HK-2 (cell line): ENCODE data around the gene BNC2.

ENCODE experiments used
- DNase-seq: peaks from one replicate; pipeline ENCODE4 v3.0.0-alpha.2; 2018; ENCODE audit not compliant: unreplicated experiment

The BNC2 gene

DNA sequence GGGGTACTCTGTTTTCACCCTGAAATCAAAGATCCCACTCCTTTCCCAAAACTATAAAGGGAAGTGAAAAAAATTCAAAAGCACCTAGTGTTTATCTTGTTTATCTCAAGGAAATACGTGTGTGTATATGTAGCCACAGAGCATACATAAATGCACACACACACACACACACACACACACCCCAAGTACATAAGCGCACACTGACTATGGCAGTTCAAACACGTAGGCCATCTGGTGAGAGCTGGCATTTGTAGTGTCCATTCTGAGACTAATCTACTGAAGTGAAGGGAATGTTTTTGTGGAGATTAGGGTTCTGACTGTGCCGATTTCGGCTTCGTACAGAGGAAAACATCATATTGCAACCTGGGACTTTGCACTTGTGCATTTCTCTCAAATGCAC lies 451.7 kb downstream of the BNC2 start:
- no peak for DNase-seq

DNA sequence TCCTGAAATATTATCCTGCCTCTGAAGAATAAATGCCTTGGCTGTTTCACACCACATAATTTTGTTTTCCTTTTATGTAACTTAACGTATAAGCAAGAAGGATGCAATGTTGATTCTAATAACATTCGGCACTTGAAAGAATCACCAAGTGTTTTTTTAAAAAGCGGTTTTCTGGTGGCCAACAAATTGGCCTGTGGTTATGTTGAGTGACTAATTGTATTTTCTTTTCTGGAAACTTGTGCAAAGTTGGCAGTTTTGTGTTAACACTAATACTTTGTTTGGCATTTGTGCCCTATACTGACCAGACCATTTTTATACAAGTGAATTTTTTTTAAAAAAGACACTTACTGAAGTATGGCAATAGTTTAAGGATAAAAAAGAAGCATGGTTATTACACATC lies 452.7 kb downstream of the BNC2 start:
- no peak for DNase-seq

DNA sequence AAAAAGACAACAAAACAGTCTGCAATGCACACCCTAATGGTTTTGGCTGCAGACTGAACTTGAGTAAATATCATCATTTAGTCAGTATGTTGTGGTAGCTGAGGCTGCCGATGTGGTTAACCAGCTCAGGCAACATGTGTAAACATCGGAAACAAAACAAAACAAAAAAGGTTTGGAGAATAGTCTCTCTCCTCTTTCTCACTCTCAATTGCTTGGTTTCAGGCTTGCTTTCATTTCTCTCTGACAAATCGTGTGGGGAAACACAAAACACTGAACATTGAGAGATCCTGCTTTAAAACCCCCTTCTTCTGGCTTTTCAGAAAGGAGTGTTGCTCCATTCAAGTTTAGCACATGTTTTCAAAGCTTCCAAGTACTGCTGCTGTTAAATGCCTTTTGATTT lies 453.3 kb downstream of the BNC2 start:
- no peak for DNase-seq

DNA sequence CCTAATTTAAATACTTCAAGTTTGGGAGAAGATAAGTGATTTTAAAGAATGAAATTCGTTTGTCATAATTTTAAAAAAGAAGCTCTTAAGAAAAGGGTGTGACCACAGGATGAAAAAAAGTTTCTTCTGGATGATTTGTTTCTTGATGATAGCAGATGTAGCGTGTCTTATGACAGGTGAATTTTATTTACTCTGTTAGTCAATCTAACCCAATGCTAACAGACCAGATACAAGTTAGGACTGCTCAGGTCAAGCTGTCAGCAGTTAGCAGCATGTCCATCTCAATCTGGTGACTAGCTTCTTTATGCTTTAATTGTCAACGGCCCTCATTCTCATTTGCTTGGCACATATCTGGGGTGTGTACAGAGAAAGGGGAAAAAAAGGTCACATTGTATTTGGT lies 456.0 kb downstream of the BNC2 start:
- no peak for DNase-seq

DNA sequence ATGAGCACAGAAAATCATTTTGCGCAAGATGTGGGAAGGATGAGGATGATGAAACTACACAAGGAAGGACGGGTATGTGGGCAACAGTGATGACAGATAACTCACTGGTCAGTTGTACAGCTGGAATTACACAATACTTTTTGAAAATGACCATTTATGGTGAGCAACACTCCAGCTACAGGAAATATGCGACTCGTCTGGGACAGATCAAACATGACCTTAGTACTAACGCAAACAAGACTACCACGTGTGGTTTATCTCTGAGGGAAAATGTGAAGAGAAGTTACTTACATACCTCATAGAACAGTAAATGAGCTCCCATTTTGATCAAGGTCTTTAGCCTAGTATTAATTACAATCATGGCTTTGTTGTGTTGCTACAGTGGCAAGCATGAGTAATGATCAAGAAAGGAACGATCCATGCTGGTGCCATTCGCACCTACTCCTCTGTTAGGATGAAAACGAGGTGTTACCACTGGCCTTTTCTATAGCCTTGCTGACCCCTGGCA lies 456.9 kb downstream of the BNC2 start:
- peak; percentile 10 for DNase-seq

DNA sequence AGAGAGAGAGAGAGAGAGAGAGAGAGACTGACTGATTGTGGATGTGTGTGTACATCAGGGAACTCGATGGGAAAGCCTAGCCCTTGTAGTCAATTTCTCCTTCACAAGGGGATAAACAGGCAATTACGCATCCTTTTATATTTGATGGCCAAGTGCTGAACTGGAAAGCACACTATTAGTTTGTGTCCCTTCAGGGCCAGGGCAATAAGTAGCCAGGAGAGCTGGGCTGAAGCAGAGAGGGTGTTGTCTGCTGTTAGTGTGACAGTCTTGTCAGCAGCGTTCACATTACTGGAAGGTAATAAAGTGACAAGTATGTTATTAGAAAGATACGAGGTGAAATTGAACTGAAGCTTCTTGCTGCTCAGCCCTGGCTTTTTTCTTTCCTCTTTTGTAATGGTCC lies 457.7 kb downstream of the BNC2 start:
- DNase-seq: no peak

DNA sequence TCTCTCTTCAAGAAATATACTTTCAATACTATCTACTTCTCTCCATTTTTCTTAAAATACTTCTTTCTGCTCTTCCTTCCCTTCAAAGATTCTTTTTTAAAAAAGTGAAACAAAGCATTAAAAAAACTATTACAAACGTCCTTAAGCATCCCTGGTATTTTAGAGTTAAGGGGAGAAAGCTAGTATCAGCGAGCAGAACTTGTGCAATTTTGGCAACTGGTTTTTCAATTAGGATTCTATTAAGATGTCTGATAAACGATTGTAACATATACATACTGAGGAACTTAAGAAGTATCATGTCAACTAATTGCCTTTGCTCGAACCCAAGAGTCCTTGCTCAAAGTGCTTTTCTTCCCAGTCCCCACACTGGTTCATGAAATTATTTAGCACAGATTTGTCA lies 459.2 kb downstream of the BNC2 start:
- no peak for DNase-seq

DNA sequence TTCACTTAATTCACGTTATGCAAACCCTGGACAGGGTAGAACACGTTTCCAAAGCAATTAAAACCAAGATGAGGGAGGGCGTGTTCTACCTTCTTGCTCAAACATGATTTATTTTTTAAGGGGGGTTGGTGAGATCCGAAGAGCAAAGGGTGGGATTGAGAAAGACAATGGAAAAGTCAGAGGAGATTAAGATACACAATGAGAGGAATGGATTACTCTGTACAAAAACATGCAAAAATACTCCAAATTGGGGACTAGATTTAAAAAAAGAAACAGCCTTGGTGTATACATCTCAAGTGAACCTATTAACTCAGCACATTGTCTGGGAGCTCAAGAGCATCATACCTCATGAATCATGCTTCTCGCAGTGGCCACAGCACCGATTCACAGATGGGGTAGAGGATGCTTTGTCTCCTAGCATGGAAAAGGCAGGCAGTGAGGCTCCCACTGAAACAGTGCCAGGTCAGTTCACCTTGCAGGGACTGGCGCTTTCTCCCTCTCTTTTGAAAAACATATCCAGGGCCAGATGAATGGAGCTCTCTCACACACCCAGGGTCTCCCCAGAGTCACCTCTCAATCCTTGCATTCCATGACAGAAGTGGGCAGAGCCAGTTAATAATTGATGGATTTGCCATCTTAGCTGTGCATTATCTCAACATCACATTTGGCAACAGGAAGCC lies 459.7 kb downstream of the BNC2 start:
- DNase-seq: peak; percentile 29

DNA sequence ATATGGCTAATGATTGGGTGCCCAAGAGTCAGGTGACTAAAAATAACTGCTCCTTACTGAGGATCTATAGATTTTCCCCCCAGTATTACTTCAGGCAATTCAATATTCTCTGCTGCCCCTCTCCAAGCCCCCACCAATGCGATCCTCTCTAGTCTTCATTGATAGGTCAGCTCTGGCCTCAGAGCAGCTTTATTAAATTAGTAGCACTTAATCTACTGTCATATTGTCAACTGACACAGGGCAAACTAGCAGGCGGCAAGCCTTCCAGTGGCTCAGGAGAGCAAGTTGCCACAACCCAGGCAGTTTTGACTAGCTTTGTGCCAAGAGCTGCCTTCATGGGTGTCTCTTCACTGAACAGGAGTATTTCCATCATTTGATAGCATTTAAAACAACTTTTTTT lies 462.9 kb downstream of the BNC2 start:
- no peak for DNase-seq

DNA sequence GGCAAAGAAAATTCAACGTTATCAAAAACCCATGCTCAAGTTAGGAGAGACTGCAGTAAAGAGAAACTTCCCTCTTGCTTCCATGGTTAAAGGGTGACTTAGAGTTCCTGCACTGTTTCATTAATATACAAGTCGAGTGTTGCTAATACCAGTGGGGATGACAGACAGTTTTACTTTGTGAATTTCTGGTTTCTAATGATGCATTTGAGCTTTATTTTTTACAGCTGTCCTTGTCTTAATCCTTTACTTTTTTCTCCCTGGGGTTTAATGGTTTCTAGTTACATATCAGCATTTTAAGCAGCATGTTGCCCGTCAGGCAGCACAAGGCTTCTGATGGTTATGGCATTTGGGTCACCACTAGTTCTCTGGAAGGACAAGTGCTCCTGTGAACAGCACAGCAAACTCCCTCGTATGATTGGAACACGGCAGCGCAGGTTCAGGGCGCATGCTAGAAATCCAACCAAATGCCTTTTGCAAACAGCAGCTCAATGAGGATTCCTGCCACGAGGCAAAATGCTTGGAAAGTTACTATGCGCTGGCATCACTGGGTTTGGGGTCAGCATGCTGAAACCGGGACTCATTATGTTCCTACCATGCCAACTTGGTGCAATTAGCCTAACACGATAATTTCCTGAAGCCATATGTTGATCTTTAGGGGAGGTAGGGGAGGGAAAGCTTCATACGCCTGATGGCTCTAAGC lies 463.8 kb downstream of the BNC2 start:
- DNase-seq: no peak

DNA sequence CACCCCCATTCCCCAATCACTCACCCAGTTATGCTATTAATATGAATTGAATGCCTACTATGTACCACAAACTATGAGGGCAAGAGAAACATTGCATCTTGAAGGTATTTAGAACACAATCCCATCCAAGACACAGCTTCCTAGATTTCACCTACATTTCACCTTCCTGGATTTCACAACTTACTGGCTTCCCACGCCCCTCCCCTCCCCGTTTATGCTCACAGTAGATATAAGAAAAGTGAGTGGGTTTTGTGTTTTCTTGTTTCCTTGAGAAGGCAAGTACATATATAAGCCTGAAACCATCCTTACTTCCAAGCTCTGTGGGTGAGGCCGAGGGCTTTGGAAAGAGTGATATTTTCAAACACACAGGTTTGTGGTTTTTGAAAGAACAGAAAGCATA lies 465.0 kb downstream of the BNC2 start:
- DNase-seq: no peak

DNA sequence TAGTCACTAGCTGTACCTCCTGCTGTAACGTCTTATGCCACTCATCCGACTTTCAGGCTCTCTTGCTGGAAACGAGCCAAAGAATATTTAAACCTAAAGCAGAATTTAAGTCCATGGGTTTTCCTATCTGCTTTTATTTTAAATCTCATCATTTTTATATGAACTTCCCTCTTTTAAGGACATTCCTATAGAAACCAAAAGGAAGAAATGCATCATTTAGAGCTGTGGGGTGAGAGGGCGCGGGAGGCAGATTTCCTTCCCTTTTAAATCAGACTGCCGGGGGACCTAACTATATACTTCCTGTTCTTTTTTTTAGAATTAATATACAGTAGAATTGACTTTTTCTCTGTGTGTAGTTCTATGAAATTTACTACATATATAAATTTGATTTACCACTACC lies 468.8 kb downstream of the BNC2 start:
- DNase-seq: no peak

DNA sequence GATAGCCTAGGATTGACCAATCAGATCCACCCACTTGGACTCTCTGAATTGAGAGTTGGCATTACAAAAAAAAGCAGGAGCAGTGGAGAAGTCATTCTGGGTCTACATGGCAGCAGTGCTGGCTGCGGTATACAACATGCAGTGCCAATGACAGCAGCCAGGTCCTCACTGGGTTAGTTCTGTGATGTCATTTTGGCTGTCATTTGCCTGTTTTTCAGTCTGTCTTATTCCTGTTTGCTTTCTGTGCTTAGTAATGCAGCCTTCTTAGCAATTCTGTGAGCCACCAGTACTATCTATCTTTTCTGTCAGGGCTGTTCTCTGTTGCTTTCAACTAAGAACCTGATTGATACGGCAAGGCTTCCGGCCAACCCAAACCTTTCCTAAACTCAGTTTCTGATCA lies 471.8 kb downstream of the BNC2 start:
- no peak for DNase-seq

DNA sequence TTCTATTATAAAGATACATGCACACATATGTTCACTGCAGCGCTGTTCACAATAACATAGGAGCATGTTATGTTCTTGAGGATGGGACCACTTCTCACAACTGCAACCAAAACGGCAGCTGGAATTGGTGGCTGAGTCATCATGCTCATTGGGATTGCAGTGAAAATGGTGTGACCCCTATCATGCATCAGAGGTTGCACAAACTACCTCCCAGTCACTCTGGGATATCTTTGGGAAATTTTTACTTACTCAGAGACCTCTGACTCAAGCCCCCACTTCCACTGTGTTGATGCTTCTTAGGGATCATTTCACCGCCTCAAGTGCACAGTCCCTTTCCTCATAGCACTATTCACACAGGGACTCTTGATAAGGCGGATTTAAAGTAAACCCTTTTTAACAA lies 474.1 kb downstream of the BNC2 start:
- no peak for DNase-seq

DNA sequence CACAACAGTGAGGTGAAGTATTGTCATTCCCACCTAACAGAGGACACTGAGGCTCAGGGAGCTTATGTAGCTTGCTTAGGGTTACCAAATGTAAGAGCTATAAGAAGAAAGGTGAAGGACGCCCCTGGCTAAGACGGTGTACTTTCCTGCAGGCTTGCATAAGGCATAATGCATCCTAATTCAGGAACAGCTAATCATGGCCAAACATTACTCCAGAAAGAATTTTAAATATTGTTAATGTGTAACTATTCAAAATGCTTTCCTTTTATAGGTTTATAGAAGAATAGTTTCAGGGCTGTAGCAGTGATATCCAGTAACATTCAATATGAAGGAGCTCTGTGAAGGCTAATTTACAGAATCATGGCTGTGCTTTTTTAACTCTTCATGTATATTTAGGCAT lies 479.1 kb downstream of the BNC2 start:
- DNase-seq: no peak

DNA sequence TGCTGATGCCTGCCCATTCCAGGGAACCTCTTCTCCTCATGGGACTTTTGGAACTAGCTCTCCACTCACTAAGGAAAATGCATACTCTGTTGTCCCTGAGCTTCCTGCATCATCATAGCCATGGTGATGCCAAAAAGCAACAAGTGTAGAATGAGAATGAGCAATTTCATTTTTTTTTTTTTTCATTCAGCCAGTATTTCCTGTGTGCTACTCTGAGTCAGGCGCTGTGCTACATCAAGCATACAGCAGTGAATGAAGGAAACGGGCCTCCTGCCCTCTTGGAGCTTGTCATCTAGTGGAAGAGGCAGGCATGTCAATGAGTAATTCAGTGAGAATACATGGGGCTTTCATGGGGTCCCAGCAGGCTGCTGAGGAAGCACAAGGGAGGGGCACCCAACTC lies 483.1 kb downstream of the BNC2 start:
- no peak for DNase-seq

DNA sequence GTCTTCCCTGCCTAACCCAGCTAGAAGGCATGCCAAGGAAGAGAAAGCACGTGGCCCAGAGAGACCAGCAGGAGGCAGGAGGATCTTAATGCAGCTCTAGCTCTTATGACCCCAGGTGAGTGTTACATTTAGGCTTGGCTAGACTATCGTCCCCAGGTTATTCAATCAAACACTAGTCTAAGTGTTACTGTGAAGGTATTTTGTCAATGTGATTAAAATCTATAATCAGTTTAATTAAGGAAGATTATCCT lies 483.7 kb downstream of the BNC2 start:
- DNase-seq: no peak

DNA sequence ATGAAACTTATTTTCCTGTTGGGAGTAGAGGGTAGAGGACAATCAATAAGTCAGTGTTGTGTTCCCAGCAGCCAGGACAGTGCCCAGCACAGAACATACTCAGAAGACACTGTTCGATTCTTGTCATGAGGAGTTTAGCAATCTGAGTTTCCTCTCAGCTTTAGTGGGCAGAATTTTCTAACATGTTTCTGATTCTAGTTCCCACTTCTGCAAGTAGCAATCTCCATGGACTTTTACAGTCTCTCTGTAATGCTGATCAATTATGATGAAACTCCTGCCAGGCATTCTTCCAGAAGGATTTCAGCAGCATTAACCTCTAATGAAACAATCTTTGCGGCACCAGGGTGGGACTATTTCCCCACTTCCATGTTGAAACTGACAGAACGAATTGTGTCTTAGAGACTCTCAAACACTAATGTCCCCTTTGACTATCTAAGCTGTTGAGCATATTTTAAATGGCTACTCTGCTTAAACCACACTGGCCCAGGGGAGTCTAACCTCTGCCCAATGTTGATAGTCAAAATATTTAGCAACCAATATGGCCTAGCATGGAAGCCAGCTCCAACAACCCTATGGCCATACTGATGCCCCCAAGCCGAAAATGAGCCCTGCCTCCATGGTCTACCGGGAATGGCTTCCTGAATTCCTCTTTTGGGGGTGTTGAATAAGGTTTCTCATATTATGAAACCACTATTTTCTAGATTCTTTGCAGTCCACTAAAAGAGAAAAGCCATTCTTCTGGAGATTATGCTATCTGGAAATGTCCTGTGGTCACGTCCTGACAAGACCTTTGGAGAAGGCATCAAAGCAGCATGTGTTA lies 484.3 kb downstream of the BNC2 start:
- no peak for DNase-seq

DNA sequence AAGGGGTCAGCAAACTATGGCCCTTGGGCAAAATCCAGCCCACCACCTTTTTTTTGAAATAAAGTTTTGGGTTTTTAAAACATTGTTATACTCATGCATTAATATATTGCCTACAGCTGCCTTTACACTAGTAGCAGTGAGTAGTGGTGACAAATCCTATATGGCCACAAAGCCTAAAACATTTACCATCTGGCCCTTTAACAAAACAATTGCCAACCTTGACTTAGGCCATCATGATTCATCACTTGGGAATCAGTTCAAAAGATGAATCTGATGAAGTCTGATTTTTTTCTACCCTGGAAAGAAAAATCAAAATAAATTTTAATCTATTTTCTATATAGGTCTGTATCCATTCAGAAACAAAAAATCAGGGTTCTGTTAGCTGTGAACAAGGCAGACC lies 484.9 kb downstream of the BNC2 start:
- no peak for DNase-seq

DNA sequence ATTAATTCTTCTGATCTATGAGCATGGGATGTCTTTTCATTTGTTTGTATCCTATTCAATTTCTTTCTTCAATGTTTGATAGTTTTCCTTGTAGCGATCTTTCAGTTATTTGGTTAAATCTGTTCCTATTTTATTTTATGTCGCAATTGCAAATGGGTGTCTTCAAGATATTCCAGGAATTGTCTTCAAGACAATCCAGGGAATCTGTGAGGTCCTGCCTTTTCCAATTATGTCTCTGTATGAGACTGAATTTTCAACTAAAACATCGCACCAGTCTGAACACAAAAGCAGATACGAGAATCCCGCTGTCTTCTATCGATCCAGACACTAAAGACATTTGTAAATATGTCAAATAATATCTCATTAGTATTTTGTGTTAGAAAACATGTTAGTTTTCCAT lies 485.5 kb downstream of the BNC2 start:
- DNase-seq: no peak

DNA sequence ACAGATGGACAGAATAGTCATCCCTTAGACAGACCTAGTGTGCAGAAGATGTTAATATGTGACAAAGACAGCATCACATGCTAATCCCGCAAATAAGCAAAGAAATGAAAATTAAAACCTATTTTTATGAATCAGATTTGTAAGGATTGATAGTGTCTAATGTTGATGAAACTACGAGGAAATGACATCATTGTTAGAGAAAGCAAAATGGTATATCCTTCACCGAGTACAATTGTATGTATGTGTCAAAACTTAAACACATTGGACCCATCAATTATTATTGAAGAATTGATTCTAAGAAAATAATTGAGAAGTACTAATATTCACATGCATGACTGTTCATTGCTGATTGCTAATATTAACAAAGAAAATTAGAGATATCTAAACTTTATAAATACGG lies 493.2 kb downstream of the BNC2 start:
- no peak for DNase-seq

DNA sequence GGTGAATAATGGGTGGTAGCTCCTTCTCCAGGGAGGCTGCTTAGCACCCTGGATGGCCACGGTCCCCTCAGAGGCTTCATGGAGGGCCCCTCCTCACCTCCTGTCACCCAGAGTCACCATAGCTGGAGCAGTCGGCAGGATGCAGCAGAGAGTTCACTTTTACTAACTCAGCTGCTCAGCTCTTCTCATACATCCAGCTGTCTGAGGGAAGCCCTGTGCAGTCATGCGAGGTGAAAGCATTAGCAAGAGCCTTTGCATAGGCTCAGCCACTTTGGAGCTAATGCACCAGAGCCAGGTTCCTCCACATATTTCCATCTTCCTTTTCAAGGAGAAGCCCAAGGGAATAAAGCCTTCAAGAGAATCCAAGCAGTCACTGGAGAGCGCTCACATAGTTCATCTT lies 499.2 kb downstream of the BNC2 start:
- DNase-seq: peak; percentile 6

DNA sequence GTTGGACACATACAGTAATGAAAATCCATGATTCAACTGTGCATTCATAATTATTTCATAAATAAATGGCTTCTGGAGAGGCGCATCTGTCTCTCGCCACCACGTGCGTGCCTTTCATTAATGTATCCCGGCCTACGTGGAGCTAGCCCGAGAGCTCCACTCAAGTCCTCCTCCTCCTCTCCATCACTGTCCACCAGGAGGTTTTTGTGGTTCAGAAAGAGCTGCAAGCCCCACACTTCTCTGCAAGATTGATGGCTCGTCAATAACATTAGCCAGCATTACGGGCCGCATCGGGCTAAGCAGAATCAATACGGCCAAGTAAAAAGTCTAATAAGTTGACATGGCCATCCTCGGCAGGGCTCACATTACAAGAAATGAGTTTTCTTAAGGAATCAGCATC lies 499.8 kb downstream of the BNC2 start:
- DNase-seq: no peak
